ENCODE data around the gene ESYT2. TPM values are rescaled to one million over a fixed set of nuclear protein-coding genes. Genes with fewer than 3 reads are reported as not detected.
"Not testable (repeated sequence)": the region's sequence is repeated elsewhere in the genome, so short reads cannot be mapped to it uniquely, and the experiment has no call there.

Gene ESYT2
- polyA plus RNA-seq, 3 donors: 14.0 to 24.1 (median 22.0) TPM

GRCh38 chr7:158842486-158842885, 13.2 kb upstream of the ESYT2 start:
- no peaks in the 10 kb centered on the region for H3K27me3 Mint-ChIP-seq (ENCODE audit: low read depth in 3 of 3)
- no peak for DNase-seq
- H3K27ac ChIP-seq (ENCODE audit: low read depth in 1 of 2, low read length in 2 of 2): no peak overlapping the region
- no peak overlapping the region for H3K27ac Mint-ChIP-seq
- WGBS (ENCODE audit: insufficient coverage): 68% methylated on average over 3 of the region's 4 CpGs
- H3K36me3 Mint-ChIP-seq: no peaks in the 10 kb centered on the region
- H3K4me3 ChIP-seq (replicated peaks in 1 of 3; ENCODE audit: low read depth in 2 of 3, low read length in 3 of 3): no peak overlapping the region
- H3K9me3 Mint-ChIP-seq: peaks cover 0 to 6% (median 2%) of the 10 kb centered on the region in 7 donors
- H3K9ac ChIP-seq (ENCODE audit: insufficient read depth, low read length, poor library complexity, severe bottlenecking): no peak overlapping the region
- no peaks in the 10 kb centered on the region for H4K20me1 ChIP-seq (ENCODE audit: insufficient read depth, low read length)
- TF ChIP-seq CTCF (IDR thresholded peaks at IDR 0.05): no peak
- no peaks in the 10 kb centered on the region for H3K27me3 ChIP-seq (ENCODE audit: control insufficient read depth in 2 of 2, insufficient read depth in 2 of 2, low read length in 2 of 2)
- H3K79me2 ChIP-seq (ENCODE audit: insufficient read depth, low read length): no peaks in the 10 kb centered on the region
- no peaks in the 10 kb centered on the region for H3K36me3 ChIP-seq (replicated peaks in 1 of 2; ENCODE audit: control insufficient read depth in 1 of 2, insufficient read depth in 2 of 2, low read length in 2 of 2)
- H2AFZ ChIP-seq (ENCODE audit: insufficient read depth, low read depth, low read length, poor library complexity, severe bottlenecking): no peak overlapping the region
- intact Hi-C loops (cut with micrococcal nuclease): no loop called here
- peaks cover 5% of the 10 kb centered on the region for H3K4me1 Mint-ChIP-seq
- H3K4me1 ChIP-seq (ENCODE audit: control insufficient read depth in 1 of 2, insufficient read depth in 2 of 2, low read length in 2 of 2): no peaks in the 10 kb centered on the region
- no peak overlapping the region for H3K4me2 ChIP-seq (replicated peaks; ENCODE audit: extremely low read depth, low read length, poor library complexity, severe bottlenecking)
- H3K9me3 ChIP-seq (replicated peaks in 1 of 2; ENCODE audit: control insufficient read depth in 1 of 2, insufficient read depth in 1 of 2, low read length in 2 of 2): peaks cover 0 to 3% of the 10 kb centered on the region in 2 donors
- no peak overlapping the region for H3K4me3 Mint-ChIP-seq

- DNase-seq: no peak
- Histone ChIP-seq H3K9me3 (replicated peaks in 1 of 2; ENCODE audit: control insufficient read depth in 1 of 2, insufficient read depth in 1 of 2, low read length in 2 of 2) (no peaks in the 10 kb centered on the region), H3K79me2 (ENCODE audit: insufficient read depth, low read length) (no peaks in the 10 kb centered on the region), H2AFZ (ENCODE audit: insufficient read depth, low read depth, low read length, poor library complexity, severe bottlenecking) (no peak overlapping the region), H3K4me2 (replicated peaks; ENCODE audit: extremely low read depth, low read length, poor library complexity, severe bottlenecking) (no peak overlapping the region), H3K27me3 (ENCODE audit: control insufficient read depth in 2 of 2, insufficient read depth in 2 of 2, low read length in 2 of 2) (no peaks in the 10 kb centered on the region), H4K20me1 (ENCODE audit: insufficient read depth, low read length) (no peaks in the 10 kb centered on the region), H3K9ac (ENCODE audit: insufficient read depth, low read length, poor library complexity, severe bottlenecking) (no peak overlapping the region), H3K4me3 (replicated peaks in 1 of 3; ENCODE audit: low read depth in 2 of 3, low read length in 3 of 3) (no peak overlapping the region), H3K36me3 (replicated peaks in 1 of 2; ENCODE audit: control insufficient read depth in 1 of 2, insufficient read depth in 2 of 2, low read length in 2 of 2) (no peaks in the 10 kb centered on the region), H3K27ac (ENCODE audit: low read depth in 1 of 2, low read length in 2 of 2) (no peak overlapping the region), H3K4me1 (ENCODE audit: control insufficient read depth in 1 of 2, insufficient read depth in 2 of 2, low read length in 2 of 2) (no peaks in the 10 kb centered on the region)
- 93% methylated on average over 6 of the region's 8 CpGs for WGBS (ENCODE audit: insufficient coverage)
- H3K27ac Mint-ChIP-seq: no peak overlapping the region
- H3K4me1 Mint-ChIP-seq: peaks cover 5% of the 10 kb centered on the region
- peaks cover 0 to 3% (median 2%) of the 10 kb centered on the region in 7 donors for H3K9me3 Mint-ChIP-seq
- no peak for TF ChIP-seq CTCF (IDR thresholded peaks at IDR 0.05)
- peaks cover 0 to 3% (median 0%) of the 10 kb centered on the region in 3 donors for H3K27me3 Mint-ChIP-seq (ENCODE audit: low read depth in 3 of 3)
- no peak overlapping the region for H3K4me3 Mint-ChIP-seq
- H3K36me3 Mint-ChIP-seq: no peaks in the 10 kb centered on the region
- intact Hi-C loops (cut with micrococcal nuclease): no loop called here
Observed at GRCh38 chr7:158840604-158841003, 11.3 kb upstream of the ESYT2 start.

- H3K9ac ChIP-seq (ENCODE audit: insufficient read depth, low read length, poor library complexity, severe bottlenecking); H3K9me3 ChIP-seq (replicated peaks in 1 of 2; ENCODE audit: control insufficient read depth in 1 of 2, insufficient read depth in 1 of 2, low read length in 2 of 2); H3K79me2 ChIP-seq (ENCODE audit: insufficient read depth, low read length); H3K4me3 ChIP-seq (replicated peaks in 1 of 3; ENCODE audit: low read depth in 2 of 3, low read length in 3 of 3); H3K27ac ChIP-seq (ENCODE audit: low read depth in 1 of 2, low read length in 2 of 2); H3K4me1 Mint-ChIP-seq; H3K27ac Mint-ChIP-seq; H3K4me3 Mint-ChIP-seq; H3K27me3 Mint-ChIP-seq (ENCODE audit: low read depth in 3 of 3); H3K4me1 ChIP-seq (ENCODE audit: control insufficient read depth in 1 of 2, insufficient read depth in 2 of 2, low read length in 2 of 2); H3K4me2 ChIP-seq (replicated peaks; ENCODE audit: extremely low read depth, low read length, poor library complexity, severe bottlenecking); H3K9me3 Mint-ChIP-seq; H2AFZ ChIP-seq (ENCODE audit: insufficient read depth, low read depth, low read length, poor library complexity, severe bottlenecking); H4K20me1 ChIP-seq (ENCODE audit: insufficient read depth, low read length); H3K36me3 ChIP-seq (replicated peaks in 1 of 2; ENCODE audit: control insufficient read depth in 1 of 2, insufficient read depth in 2 of 2, low read length in 2 of 2); H3K27me3 ChIP-seq (ENCODE audit: control insufficient read depth in 2 of 2, insufficient read depth in 2 of 2, low read length in 2 of 2); intact Hi-C loops (cut with micrococcal nuclease); DNase-seq; H3K36me3 Mint-ChIP-seq: not testable (repeated sequence)
- WGBS (ENCODE audit: insufficient coverage): 100% methylated on average over 1 of the region's 8 CpGs
Observed at GRCh38 chr7:158839177-158839576, 9.9 kb upstream of the ESYT2 start.

All from CD14-positive monocyte (primary cell).